HG03460 (cell line): Measurements from ENCODE around the gene CEP95.
"Not testable (repeated sequence)": the region's sequence is repeated elsewhere in the genome, so short reads cannot be mapped to it uniquely, and the experiment has no call there.

Experiments
- ATAC-seq: cut with Tn5 transposase; IDR thresholded peaks from one replicate; pipeline ENCODE4 v1.9.1; 2021; ENCODE audit not compliant: unreplicated experiment

Gene CEP95

GRCh38 chr17:64571746-64572145 lies 65.0 kb downstream of the CEP95 start:
- ATAC-seq, result no peak

DNA sequence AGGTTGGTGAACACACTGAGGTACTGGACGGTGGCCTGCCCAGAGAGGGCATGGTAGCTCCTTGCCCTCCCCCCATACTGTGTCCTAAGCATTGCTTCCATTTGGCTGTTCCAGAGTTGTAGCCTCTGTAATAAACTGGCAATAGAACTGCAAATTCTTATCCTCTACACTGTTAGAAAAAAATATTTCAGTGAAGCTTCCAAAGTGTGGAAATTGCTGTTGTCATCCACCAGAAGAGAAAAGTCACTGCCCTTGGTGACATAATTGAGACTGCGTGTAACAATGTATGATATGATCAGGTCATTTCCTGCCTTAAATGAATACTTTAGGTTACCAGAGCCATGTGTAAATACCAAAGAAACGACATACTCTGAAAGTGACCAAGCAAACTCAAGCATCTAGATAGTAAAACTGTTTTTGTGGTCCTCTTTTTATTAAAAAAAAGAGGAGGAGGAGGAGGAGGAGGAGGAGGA lies 65.9 kb downstream of the CEP95 start:
- no peak for ATAC-seq

DNA sequence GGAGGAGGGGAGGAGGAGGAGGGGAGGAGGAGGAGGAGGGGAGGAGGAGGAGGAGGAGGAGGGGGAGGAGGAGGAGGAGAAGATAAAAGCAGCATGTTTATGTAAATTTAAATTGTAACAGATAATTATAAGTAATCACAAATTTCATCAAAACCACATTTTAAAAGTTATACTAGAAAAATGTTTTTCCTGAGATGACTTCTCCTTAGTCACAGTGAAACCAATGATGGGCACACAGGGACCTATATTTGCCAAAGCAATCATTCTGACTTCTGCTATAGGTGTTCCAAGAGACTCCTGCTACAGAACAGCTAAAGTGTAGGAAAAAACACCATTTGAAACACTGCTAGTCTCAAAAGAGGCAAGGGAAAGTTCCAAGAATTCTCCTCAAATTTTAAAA lies 66.4 kb downstream of the CEP95 start:
- ATAC-seq, result no peak

GRCh38 chr17:64574646-64575045 lies 67.9 kb downstream of the CEP95 start:
- no peak for ATAC-seq

GRCh38 chr17:64575431-64575830 lies 68.7 kb downstream of the CEP95 start:
- ATAC-seq, result no peak

DNA sequence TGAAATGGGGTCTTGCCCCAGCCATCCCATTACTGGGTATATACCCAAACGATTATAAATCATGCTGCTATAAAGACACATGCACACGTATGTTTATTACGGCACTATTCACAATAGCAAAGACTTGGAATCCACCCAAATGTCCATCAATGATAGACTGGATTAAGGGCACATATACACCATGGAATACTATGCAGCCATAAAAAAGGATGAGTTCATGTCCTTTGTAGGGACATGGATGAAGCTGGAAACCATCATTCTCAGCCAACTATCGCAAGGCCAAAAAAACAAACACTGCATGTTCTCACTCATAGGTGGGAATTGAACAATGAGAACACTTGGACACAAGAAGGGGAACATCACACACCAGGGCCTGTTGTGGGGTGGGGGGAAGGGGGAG lies 70.2 kb downstream of the CEP95 start:
- not testable (repeated sequence) for ATAC-seq

GRCh38 chr17:64579917-64580316 lies 73.1 kb downstream of the CEP95 start:
- no peak for ATAC-seq

DNA sequence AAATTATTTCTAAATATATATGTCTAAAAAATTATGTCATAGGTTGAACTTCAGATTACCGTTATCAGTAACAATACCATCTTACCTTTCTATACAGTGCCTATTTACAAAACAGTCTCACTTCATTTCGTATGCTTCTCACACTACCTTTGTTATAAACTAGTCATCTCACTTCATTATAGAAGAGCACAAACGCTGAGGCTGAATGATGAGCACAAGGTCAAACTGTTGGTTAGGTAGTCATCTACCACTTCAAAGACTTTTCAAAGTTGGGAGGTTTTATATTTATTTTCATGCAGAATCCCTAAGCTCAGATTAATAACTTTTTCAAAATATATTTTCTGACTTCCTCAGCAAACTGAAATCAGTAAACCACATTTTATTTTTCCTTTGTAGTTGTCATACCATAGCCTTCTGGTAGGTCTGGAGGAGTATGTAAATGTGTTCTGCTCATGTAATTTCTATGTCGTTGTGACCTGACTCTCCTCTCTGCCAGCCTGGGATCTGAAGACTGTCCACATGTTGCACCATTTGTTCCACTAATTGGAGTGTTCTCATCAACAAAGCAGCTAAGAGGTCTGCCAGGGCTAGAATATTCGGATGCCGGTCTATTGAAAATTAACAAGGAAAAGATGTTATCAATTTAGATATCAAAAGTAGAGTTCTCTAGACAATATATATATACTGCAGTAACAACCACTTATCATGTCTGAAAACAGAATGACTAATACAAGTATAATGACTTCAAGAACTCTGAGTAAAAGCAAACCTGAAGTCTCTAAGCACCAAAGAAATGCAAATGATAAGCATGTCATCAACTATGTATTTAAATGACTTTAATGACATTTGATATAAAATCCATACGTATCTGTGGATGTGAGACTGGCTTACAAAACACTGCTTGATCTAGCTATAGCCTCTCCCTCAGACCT lies 73.9 kb downstream of the CEP95 start:
- no peak for ATAC-seq

DNA sequence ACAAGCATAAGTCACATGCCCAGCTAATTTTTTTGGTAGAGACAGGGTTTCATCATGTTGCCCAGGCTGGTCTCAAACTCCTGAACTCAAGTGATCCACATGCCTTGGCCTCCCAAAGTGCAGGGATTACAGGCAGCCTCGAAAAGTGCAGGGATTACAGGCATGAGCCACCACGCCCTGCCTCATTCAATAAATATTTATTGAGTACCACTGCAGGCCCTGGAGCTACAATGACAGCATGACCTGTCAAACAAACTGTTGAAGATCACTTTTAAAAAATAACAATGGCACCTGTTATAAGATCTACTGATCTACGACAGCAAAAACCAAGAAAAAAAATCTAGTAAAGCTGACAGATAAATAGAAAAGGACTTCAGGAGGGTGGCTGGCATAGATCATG lies 76.3 kb downstream of the CEP95 start:
- no peak for ATAC-seq

DNA sequence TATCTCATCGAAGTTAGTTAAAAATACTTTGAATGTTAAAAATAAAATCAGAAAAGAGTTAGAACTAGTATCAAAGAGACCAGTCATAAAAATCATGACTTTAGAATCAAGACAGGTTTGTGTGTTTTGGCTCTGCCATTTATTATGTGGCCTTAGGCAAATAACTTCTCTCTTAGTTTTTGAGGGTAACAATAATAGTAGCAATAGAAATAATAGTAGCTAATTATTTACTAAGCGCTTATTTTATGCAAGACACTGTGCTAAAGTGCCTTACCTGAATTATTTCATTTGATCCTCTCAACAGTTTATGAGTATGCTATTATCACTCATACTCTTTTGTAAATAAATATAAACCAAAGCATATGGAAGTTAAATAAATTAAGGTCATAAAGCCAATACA lies 78.4 kb downstream of the CEP95 start:
- ATAC-seq, result no peak
